BE2C (cell line): ENCODE measurements around the gene SOX13.

Experiments
- DNase-seq: peaks from one replicate; pipeline ENCODE4 v3.0.0-alpha.2; 2020
- H3K27me3 ChIP-seq: fragments of 250-450 bp; sonication (Bioruptor Pico); 2 replicates; pipeline ENCODE4 v1.5.1; 2020; ENCODE audit warnings: mild to moderate bottlenecking
- H3K36me3 ChIP-seq: fragments of 250-450 bp; sonication (Bioruptor Pico); 2 replicates; pipeline ENCODE4 v1.5.1; 2020; ENCODE audit warnings: mild to moderate bottlenecking
- H3K4me1 ChIP-seq: fragments of 250-450 bp; sonication (Bioruptor Pico); 2 replicates; pipeline ENCODE4 v1.5.1; 2020
- H3K4me3 ChIP-seq: 2 replicates; pipeline ENCODE4 v1.5.1; 2011; ENCODE audit warnings: low read depth, low read length
- H3K9me3 ChIP-seq: fragments of 250-450 bp; sonication (Bioruptor Pico); 2 replicates; pipeline ENCODE4 v1.5.1; 2020
- TF ChIP-seq, protein P1 (sequence below): IDR thresholded peaks from 2 replicates; pipeline ENCODE4 v1.5.1; 2012; ENCODE audit warnings: mild to moderate bottlenecking, low read depth, low read length

The SOX13 gene

DNA sequence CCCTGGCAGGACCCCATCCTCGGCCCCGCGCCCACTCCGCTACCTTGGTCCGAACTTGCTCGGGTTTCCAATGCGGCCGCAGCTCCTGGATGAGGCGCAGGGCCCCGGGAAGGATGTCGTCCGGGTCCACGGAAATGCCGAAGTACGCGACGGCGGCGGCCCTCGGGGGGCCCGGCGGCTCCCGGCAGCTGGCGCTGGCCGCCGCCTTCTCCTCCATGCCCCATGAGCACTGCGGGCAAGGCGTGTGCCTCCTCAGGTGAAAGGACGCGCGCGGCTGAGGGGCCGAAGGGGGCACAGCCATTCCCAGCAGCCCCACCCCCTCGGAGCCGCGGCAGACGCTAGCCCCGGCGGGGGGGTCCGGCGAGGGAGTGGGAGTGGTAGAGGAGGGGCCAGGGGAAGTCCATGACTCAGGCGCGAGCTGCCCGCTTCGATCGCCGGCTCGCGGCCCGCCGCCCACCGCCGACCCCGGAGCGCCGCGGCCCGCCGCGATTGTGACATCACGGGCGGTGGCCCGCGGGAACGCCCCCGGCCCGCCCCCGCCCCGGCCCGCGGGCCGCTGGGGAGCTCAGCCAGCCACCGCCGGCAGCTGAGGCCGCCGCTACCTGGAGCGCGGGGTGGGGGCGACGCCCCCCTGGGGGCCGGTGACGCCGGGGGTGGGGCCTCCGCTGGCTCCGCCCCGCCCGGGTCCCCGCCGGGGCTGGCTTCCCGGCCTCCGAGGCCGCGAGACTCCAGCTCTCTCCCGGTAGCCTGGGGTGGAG, 78.8 kb downstream of the SOX13 start, which contains the start of gene ETNK2:
Gene ETNK2, minus strand, starts transcription at position 493 of the 758 bp plus-strand sequence. Its CDS starts 192 bp downstream, at position 301.
- H3K4me1 ChIP-seq = peaks cover 4% of the 10 kb centered on the region
- peak; percentile 75 for DNase-seq
- TF ChIP-seq, protein P1, sequence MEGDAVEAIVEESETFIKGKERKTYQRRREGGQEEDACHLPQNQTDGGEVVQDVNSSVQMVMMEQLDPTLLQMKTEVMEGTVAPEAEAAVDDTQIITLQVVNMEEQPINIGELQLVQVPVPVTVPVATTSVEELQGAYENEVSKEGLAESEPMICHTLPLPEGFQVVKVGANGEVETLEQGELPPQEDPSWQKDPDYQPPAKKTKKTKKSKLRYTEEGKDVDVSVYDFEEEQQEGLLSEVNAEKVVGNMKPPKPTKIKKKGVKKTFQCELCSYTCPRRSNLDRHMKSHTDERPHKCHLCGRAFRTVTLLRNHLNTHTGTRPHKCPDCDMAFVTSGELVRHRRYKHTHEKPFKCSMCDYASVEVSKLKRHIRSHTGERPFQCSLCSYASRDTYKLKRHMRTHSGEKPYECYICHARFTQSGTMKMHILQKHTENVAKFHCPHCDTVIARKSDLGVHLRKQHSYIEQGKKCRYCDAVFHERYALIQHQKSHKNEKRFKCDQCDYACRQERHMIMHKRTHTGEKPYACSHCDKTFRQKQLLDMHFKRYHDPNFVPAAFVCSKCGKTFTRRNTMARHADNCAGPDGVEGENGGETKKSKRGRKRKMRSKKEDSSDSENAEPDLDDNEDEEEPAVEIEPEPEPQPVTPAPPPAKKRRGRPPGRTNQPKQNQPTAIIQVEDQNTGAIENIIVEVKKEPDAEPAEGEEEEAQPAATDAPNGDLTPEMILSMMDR = no peak
- H3K4me3 ChIP-seq = peak within 1 kb of the TSS; percentile 64
- H3K27me3 ChIP-seq = no peaks in the 10 kb centered on the region; the same call in 1 of the 2 replicates
- no peaks in the 10 kb centered on the region for H3K36me3 ChIP-seq
- H3K9me3 ChIP-seq = no peaks in the 10 kb centered on the region

DNA sequence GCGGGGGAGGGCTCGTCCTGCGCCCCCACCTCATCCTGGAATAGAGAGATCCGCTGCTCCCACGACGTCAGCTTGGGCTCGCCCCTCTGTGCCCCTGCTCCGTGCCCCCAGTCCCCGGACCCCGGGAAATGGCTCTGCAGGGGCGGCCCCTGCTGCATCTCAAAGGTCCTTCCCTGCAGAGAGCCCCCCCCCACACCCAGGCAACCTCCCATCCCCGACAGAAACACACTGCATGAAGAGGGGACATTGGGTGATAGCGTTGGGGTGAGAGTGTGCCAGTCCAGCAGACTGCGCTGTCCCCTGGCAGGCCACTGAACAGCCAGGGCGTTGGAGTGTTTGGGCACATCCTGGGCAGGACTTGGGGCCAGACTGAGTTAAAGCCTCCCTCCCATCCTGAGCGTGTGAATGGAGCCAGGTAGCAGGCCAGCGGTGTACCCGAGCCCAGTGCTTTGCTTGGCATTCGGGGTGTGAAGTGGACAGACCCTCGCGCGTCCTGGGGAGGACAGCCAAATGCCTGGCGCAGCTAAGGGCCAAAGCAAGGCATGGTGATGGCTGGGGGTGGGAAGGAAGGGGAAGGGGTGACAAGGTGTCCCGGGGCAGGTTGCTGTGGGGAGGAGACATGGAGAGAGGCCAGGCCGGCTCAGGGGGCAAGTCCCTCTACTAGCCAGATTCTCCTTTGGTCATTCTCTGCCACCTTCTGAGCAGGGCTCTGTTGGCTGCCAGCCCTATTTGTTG, 79.6 kb downstream of the SOX13 start:
- no peak for DNase-seq
- Histone ChIP-seq H3K4me3 (peak overlapping the region; percentile 60), H3K36me3 (no peaks in the 10 kb centered on the region), H3K9me3 (no peaks in the 10 kb centered on the region), H3K27me3 (no peaks in the 10 kb centered on the region; the same call in 1 of the 2 replicates), H3K4me1 (peaks cover 4% of the 10 kb centered on the region)
- TF ChIP-seq, protein P1 = no peak

DNA sequence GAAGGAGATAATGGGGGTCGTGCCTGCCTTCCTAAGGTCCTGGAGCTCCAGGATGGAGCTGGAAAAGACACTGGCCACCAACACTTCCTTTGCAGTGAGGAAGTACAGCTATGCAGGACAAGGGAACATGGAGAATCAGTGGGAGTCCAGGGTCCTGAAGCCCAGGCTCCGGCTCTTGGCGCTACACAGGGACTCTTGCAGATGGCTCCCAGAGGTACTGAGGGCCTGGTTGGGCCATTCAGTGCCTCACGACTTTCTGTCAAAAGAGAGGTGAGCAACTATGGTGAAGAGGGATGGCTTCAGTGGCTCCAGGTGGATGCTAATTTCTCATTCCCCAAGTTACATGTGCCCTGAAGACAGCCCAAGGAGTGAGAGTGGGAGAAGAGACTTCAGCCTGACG, 80.8 kb downstream of the SOX13 start:
- H3K4me3 ChIP-seq = no peak overlapping the region
- no peak for DNase-seq
- peaks cover 4% of the 10 kb centered on the region for H3K4me1 ChIP-seq
- no peaks in the 10 kb centered on the region for H3K9me3 ChIP-seq
- no peaks in the 10 kb centered on the region for H3K36me3 ChIP-seq
- TF ChIP-seq, protein P1 = no peak
- H3K27me3 ChIP-seq = no peaks in the 10 kb centered on the region; the same call in 1 of the 2 replicates

DNA sequence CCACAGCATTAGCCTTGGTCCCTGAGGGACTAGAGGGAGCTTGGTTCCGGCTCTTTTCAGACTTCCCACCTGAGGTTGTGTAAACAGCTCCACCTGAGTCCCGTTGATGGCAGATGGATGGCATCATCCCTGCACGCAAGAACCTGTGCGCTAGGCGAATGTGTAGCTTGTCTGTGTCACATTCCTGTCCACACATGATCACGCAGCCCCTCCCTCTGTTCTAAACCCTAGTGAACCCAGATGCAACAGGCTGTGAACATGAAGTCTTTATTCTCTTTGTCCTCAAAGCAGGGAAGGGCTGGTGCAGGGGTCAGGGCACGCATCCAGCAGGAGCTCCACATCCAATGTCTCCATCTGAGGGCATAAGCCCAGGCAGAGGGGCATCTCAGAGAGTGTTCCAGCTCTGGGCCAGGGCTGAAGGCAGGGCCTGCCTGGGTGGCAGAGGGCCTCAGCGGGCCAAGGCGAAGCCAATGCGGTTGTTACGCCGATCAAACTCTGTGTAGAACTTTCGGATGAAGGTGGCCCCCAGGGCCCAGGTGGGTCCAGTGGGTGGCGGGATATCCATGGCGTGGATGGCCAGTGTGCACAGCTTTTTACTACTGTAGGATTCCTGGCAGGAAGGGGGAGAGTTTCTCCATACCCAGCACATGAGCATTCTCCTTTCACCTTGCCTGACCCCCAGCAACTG, 81.8 kb downstream of the SOX13 start:
- peak; percentile 2 for DNase-seq

DNA sequence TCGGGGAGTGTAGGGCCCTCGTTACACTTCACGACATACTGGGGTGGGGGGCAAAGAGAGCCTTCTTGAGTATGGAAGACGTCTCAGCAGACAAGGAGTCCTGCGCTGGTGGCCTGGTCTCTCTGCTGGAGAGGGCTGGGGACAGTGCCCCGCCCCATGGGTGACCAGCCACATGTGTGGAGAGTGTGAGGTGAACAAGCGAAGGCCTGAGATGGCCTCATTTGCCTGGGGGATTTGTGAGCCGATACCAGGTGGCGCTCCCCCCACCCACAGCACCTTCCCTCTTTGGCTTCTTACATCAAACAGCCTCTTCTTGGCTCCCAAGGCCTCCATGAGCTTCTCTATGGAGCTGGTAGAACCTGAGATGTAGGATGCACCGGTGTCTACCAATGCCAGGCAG, 83.0 kb downstream of the SOX13 start:
- Histone ChIP-seq H3K4me1 (peaks cover 4% of the 10 kb centered on the region), H3K9me3 (no peaks in the 10 kb centered on the region), H3K4me3 (no peak overlapping the region), H3K27me3 (no peaks in the 10 kb centered on the region; the same call in 1 of the 2 replicates), H3K36me3 (no peaks in the 10 kb centered on the region)
- TF ChIP-seq, protein P1 = no peak
- DNase-seq = peak; percentile 4

More for the DNA sequence above, 81.8 kb downstream of the SOX13 start:
- no peaks in the 10 kb centered on the region for H3K36me3 ChIP-seq
- peaks cover 4% of the 10 kb centered on the region for H3K4me1 ChIP-seq
- no peaks in the 10 kb centered on the region for H3K9me3 ChIP-seq
- H3K4me3 ChIP-seq = no peak overlapping the region
- TF ChIP-seq, protein P1 = no peak
- H3K27me3 ChIP-seq = no peaks in the 10 kb centered on the region; the same call in 1 of the 2 replicates
